Measurements from ENCODE around the gene RPL19.
A peak's percentile ranks its signal among the peaks of the same experiment; 100 is the strongest.

RPL19 gene

DNA sequence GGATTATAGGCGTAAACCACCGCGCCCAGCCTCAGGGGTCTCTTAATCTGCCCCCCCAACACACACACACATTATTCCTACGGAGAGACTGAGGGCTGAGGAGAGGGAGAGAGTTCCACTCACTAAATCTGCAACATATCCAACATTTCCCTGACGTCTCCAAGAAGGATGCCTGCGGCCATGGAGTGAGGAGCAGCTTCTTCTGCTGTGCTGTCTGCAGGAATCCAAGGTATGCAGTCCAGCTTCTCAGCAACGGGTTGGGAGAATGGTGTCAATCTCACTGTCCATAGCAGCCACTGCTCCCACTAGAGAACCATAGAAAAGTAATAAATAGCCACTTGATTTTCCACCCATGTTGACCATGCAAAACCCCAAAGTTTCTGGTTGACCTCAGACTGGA is 43.6 kb upstream of the RPL19 start:
- H3K4me3 ChIP-seq (ENCODE audit: low read depth in 1 of 2, low read length in 2 of 2) = no peak overlapping the region
- TF ChIP-seq, protein P1, sequence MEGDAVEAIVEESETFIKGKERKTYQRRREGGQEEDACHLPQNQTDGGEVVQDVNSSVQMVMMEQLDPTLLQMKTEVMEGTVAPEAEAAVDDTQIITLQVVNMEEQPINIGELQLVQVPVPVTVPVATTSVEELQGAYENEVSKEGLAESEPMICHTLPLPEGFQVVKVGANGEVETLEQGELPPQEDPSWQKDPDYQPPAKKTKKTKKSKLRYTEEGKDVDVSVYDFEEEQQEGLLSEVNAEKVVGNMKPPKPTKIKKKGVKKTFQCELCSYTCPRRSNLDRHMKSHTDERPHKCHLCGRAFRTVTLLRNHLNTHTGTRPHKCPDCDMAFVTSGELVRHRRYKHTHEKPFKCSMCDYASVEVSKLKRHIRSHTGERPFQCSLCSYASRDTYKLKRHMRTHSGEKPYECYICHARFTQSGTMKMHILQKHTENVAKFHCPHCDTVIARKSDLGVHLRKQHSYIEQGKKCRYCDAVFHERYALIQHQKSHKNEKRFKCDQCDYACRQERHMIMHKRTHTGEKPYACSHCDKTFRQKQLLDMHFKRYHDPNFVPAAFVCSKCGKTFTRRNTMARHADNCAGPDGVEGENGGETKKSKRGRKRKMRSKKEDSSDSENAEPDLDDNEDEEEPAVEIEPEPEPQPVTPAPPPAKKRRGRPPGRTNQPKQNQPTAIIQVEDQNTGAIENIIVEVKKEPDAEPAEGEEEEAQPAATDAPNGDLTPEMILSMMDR (IDR thresholded peaks at IDR 0.05; ENCODE audit: borderline replicate concordance, extremely low read depth, low read length, poor library complexity, severe bottlenecking) = no peak
- no peak for TF ChIP-seq EZH2 (IDR thresholded peaks at IDR 0.05; ENCODE audit: borderline replicate concordance, low read depth, low read length, severe bottlenecking)
- no peak overlapping the region for H2AFZ ChIP-seq (ENCODE audit: low read depth, low read length)
- no peaks in the 10 kb centered on the region for H3K79me2 ChIP-seq (ENCODE audit: insufficient read depth, low read length)
- no peak for DNase-seq
- H4K20me1 ChIP-seq (ENCODE audit: insufficient read depth, low read length) = no peaks in the 10 kb centered on the region
- no peak for ATAC-seq (ENCODE audit: insufficient read depth, low read depth)
- no peak overlapping the region for H3K4me2 ChIP-seq (ENCODE audit: insufficient read depth, low read length)
- H3K4me1 ChIP-seq (ENCODE audit: insufficient read depth, low read length) = peaks cover 32% of the 10 kb centered on the region
- no peak overlapping the region for H3K27ac ChIP-seq (ENCODE audit: low read length)
- H3K36me3 ChIP-seq (ENCODE audit: insufficient read depth, low read length) = no peaks in the 10 kb centered on the region; the same call in 1 of the 2 replicates
- no peak overlapping the region for H3K9ac ChIP-seq (ENCODE audit: low read depth, low read length)
- no peaks in the 10 kb centered on the region for H3K9me3 ChIP-seq (ENCODE audit: insufficient read depth, low read length, severe bottlenecking)
- no peaks in the 10 kb centered on the region for H3K27me3 ChIP-seq (ENCODE audit: insufficient read depth, low read length, poor library complexity)

DNA sequence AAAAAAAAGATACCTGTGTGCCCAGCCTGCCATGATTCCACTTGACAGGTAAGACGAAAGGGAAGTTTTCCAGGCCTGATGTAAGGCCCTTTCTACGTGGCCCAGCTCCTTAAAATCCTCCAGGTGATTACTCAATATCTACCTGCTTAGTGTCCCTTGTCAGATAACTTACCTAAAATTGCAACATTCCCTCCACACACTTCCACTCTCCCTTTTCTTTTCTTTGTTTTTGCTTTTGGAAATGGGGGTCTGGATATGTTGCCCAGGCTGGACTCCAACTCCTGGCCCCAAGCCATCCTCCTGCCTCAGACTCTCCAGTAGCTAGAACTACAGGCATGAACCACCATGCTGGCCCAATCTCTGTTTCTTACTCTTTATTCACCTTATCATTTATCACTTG is 41.5 kb upstream of the RPL19 start:
- TF ChIP-seq, protein P1 (IDR thresholded peaks at IDR 0.05; ENCODE audit: borderline replicate concordance, extremely low read depth, low read length, poor library complexity, severe bottlenecking) = no peak
- no peak for TF ChIP-seq EZH2 (IDR thresholded peaks at IDR 0.05; ENCODE audit: borderline replicate concordance, low read depth, low read length, severe bottlenecking)
- H3K9ac ChIP-seq (ENCODE audit: low read depth, low read length) = no peak overlapping the region
- peaks cover 24% of the 10 kb centered on the region for H3K4me1 ChIP-seq (ENCODE audit: insufficient read depth, low read length)
- no peak for DNase-seq
- H3K79me2 ChIP-seq (ENCODE audit: insufficient read depth, low read length) = no peaks in the 10 kb centered on the region
- H3K36me3 ChIP-seq (ENCODE audit: insufficient read depth, low read length) = no peaks in the 10 kb centered on the region; the same call in 1 of the 2 replicates
- no peak overlapping the region for H3K27ac ChIP-seq (ENCODE audit: low read length)
- ATAC-seq (ENCODE audit: insufficient read depth, low read depth) = no peak
- H4K20me1 ChIP-seq (ENCODE audit: insufficient read depth, low read length) = no peaks in the 10 kb centered on the region
- no peak overlapping the region for H3K4me2 ChIP-seq (ENCODE audit: insufficient read depth, low read length)
- no peaks in the 10 kb centered on the region for H3K27me3 ChIP-seq (ENCODE audit: insufficient read depth, low read length, poor library complexity)
- H2AFZ ChIP-seq (ENCODE audit: low read depth, low read length) = no peak overlapping the region
- no peaks in the 10 kb centered on the region for H3K9me3 ChIP-seq (ENCODE audit: insufficient read depth, low read length, severe bottlenecking)
- no peak overlapping the region for H3K4me3 ChIP-seq (ENCODE audit: low read depth in 1 of 2, low read length in 2 of 2)

DNA sequence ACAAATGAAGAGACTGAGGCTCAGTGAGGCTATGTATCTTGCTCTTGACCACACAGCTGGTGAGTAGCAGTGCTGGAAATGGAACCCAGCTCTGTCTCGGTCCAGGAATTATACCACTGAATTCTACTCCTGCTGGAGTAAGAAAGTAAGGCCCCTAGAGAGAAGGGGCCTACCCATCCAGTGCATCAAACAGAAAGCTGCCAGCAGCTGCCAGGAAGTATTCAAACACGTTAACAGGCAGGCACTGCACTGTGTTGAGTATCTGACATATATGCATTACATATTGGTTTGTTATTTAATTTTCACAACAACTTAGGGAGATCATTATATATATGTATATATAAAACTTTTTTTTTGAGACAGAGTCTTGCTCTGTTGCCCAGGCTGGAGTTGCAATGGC is 38.1 kb upstream of the RPL19 start:
- DNase-seq (peak; percentile 46), ATAC-seq (ENCODE audit: insufficient read depth, low read depth) (peak; percentile 66)
- no peaks in the 10 kb centered on the region for H4K20me1 ChIP-seq (ENCODE audit: insufficient read depth, low read length)
- no peak overlapping the region for H3K9ac ChIP-seq (ENCODE audit: low read depth, low read length)
- H3K36me3 ChIP-seq (ENCODE audit: insufficient read depth, low read length) = no peaks in the 10 kb centered on the region
- H3K27me3 ChIP-seq (ENCODE audit: insufficient read depth, low read length, poor library complexity) = no peaks in the 10 kb centered on the region
- no peak overlapping the region for H3K4me2 ChIP-seq (ENCODE audit: insufficient read depth, low read length)
- H3K9me3 ChIP-seq (ENCODE audit: insufficient read depth, low read length, severe bottlenecking) = no peaks in the 10 kb centered on the region
- no peak overlapping the region for H3K4me3 ChIP-seq (ENCODE audit: low read depth in 1 of 2, low read length in 2 of 2)
- no peaks in the 10 kb centered on the region for H3K79me2 ChIP-seq (ENCODE audit: insufficient read depth, low read length)
- TF ChIP-seq EZH2 (IDR thresholded peaks at IDR 0.05; ENCODE audit: borderline replicate concordance, low read depth, low read length, severe bottlenecking) = no peak
- TF ChIP-seq, protein P1 (IDR thresholded peaks at IDR 0.05; ENCODE audit: borderline replicate concordance, extremely low read depth, low read length, poor library complexity, severe bottlenecking) = no peak
- H2AFZ ChIP-seq (ENCODE audit: low read depth, low read length) = no peak overlapping the region
- H3K4me1 ChIP-seq (ENCODE audit: insufficient read depth, low read length) = peaks cover 43% of the 10 kb centered on the region
- peak overlapping the region; percentile 44 for H3K27ac ChIP-seq (ENCODE audit: low read length)

DNA sequence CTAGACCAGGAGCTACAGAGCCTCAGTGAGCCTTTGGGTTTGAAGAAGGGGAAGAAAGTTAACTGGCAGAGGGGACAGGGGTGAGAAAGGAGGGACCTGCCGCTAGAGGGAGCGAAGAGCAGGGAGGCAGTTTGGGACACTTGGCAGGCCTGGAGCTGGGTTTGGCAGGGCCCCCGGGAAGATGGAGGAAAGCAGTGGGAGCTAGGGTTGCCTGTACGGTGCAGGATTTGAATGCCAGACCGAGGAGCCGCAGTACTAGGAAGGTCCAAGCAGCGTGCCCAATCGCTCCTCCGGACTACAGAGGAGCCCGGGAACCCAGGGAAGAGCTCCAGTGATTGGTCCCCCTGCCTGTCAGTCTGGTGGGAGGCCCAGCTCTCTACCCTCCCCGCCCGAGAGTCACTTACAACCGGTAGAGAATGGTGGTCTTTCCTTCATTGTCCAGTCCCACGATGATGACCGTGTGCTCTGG is 35.4 kb upstream of the RPL19 start:
- no peaks in the 10 kb centered on the region for H3K79me2 ChIP-seq (ENCODE audit: insufficient read depth, low read length)
- TF ChIP-seq EZH2 (IDR thresholded peaks at IDR 0.05; ENCODE audit: borderline replicate concordance, low read depth, low read length, severe bottlenecking) = no peak
- TF ChIP-seq, protein P1 (IDR thresholded peaks at IDR 0.05; ENCODE audit: borderline replicate concordance, extremely low read depth, low read length, poor library complexity, severe bottlenecking) = peak; percentile 86
- H3K27me3 ChIP-seq (ENCODE audit: insufficient read depth, low read length, poor library complexity) = no peaks in the 10 kb centered on the region
- no peak overlapping the region for H3K4me3 ChIP-seq (ENCODE audit: low read depth in 1 of 2, low read length in 2 of 2)
- H3K9ac ChIP-seq (ENCODE audit: low read depth, low read length) = no peak overlapping the region
- H3K36me3 ChIP-seq (ENCODE audit: insufficient read depth, low read length) = no peaks in the 10 kb centered on the region
- H3K9me3 ChIP-seq (ENCODE audit: insufficient read depth, low read length, severe bottlenecking) = no peaks in the 10 kb centered on the region
- H3K4me2 ChIP-seq (ENCODE audit: insufficient read depth, low read length) = no peak overlapping the region
- DNase-seq (peak; percentile 79), ATAC-seq (ENCODE audit: insufficient read depth, low read depth) (peak; percentile 66)
- H3K4me1 ChIP-seq (ENCODE audit: insufficient read depth, low read length) = peaks cover 69% of the 10 kb centered on the region
- H2AFZ ChIP-seq (ENCODE audit: low read depth, low read length) = no peak overlapping the region
- H3K27ac ChIP-seq (ENCODE audit: low read length) = peak overlapping the region; percentile 30
- H4K20me1 ChIP-seq (ENCODE audit: insufficient read depth, low read length) = no peaks in the 10 kb centered on the region
